SH-SY5Y (cell line): ENCODE measurements around the gene FEM1C.

Experiments used
- GATA2 ChIP-seq: IDR thresholded peaks from 2 replicates; pipeline ENCODE4 v1.6.1; 2011; ENCODE audit warnings: mild to moderate bottlenecking, low read depth, low read length
- GATA3 ChIP-seq: IDR thresholded peaks from 2 replicates; pipeline ENCODE4 v1.6.1; 2011; ENCODE audit warnings: low read depth, mild to moderate bottlenecking, low read length, moderate library complexity

GRCh38 chr5:115573133-115573532, 28.6 kb upstream of the FEM1C start:
- TF ChIP-seq GATA2 (no peak), GATA3 (no peak)
